HL-60 (cell line): ENCODE results near the gene OLAH.

ENCODE experiments used
- GABPA ChIP-seq: IDR thresholded peaks from 2 replicates; pipeline ENCODE4 v1.6.1; 2012; ENCODE audit warnings: low read depth
- POLR2AphosphoS5 ChIP-seq: IDR thresholded peaks from 2 replicates; pipeline ENCODE4 v1.6.1; 2012; ENCODE audit warnings: low read depth
- SPI1 ChIP-seq: IDR thresholded peaks from 2 replicates; pipeline ENCODE4 v1.6.1; 2012; ENCODE audit warnings: low read depth, mild to moderate bottlenecking, borderline replicate concordance
- TF ChIP-seq, protein P1 (sequence below): IDR thresholded peaks from one replicate; pipeline ENCODE4 v1.5.1; 2011; ENCODE audit warnings: low read length, control low read depth, inconsistent platforms; ENCODE audit not compliant: insufficient read depth

DNA sequence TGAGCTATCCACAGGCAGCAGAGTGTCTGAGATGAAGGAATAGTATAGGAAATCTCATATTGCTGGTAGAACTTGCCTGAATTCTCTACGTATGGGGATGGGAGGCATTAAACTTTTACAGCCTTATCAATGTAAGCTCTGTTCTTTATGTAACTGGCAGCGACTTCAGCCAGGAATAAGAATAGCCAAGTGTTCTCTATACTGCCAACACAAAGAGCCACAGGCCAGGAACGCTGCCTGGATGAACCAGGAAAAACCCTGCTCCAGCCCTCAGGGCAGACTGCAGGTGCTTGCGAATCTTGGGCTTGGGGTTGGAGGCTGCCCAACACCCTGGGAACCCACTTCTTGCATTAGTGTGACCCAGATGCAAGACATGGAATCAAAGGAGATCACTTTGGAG lies 6.1 kb upstream of the OLAH start:
- TF ChIP-seq, protein P1, sequence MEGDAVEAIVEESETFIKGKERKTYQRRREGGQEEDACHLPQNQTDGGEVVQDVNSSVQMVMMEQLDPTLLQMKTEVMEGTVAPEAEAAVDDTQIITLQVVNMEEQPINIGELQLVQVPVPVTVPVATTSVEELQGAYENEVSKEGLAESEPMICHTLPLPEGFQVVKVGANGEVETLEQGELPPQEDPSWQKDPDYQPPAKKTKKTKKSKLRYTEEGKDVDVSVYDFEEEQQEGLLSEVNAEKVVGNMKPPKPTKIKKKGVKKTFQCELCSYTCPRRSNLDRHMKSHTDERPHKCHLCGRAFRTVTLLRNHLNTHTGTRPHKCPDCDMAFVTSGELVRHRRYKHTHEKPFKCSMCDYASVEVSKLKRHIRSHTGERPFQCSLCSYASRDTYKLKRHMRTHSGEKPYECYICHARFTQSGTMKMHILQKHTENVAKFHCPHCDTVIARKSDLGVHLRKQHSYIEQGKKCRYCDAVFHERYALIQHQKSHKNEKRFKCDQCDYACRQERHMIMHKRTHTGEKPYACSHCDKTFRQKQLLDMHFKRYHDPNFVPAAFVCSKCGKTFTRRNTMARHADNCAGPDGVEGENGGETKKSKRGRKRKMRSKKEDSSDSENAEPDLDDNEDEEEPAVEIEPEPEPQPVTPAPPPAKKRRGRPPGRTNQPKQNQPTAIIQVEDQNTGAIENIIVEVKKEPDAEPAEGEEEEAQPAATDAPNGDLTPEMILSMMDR, result no peak
- no peak for TF ChIP-seq GABPA
- no peak for TF ChIP-seq POLR2AphosphoS5
- TF ChIP-seq SPI1, result no peak
